ENCODE measurements around the gene UBALD2. TPM values are rescaled to one million over a fixed set of nuclear protein-coding genes. Genes with fewer than 3 reads are reported as not detected.

The UBALD2 gene
- total and polyA plus RNA-seq, 4 donors, result 4.1 to 46.9 (median 32.8) TPM

- Histone ChIP-seq H3K4me1 (ENCODE audit: control insufficient read depth, insufficient read depth, low read length) (no peaks in the 10 kb centered on the region), H3K36me3 (ENCODE audit: control insufficient read depth, insufficient read depth, low read length) (no peaks in the 10 kb centered on the region), H3K9me3 (ENCODE audit: control insufficient read depth, insufficient read depth, low read length) (no peaks in the 10 kb centered on the region), H3K27ac (ENCODE audit: low read depth, low read length) (no peak overlapping the region), H3K27me3 (ENCODE audit: control insufficient read depth, insufficient read depth, low read length) (no peaks in the 10 kb centered on the region), H3K4me3 (ENCODE audit: low read depth, low read length) (no peak overlapping the region)
- DNase-seq (ENCODE audit: low read depth in 4 of 6, low spot score in 6 of 6), result no peak
- no CpG with 5 or more reads among the region's 5 CpGs for WGBS (ENCODE audit: insufficient coverage)
Observed at GRCh38 chr17:76234354-76234679, 30.8 kb upstream of the UBALD2 start.

GRCh38 chr17:76235883-76236282 lies 29.3 kb upstream of the UBALD2 start:
- no peak overlapping the region for H3K4me3 ChIP-seq (ENCODE audit: low read depth, low read length)
- no CpG with 5 or more reads among the region's 2 CpGs for WGBS (ENCODE audit: insufficient coverage)

GRCh38 chr17:76236603-76237002 lies 28.5 kb upstream of the UBALD2 start:
- Histone ChIP-seq H3K27me3 (ENCODE audit: control insufficient read depth, insufficient read depth, low read length) (peaks cover 2% of the 10 kb centered on the region), H3K4me1 (ENCODE audit: control insufficient read depth, insufficient read depth, low read length) (peaks cover 13% of the 10 kb centered on the region), H3K36me3 (ENCODE audit: control insufficient read depth, insufficient read depth, low read length) (no peaks in the 10 kb centered on the region), H3K9me3 (ENCODE audit: control insufficient read depth, insufficient read depth, low read length) (no peaks in the 10 kb centered on the region), H3K27ac (ENCODE audit: low read depth, low read length) (no peak overlapping the region), H3K4me3 (ENCODE audit: low read depth, low read length) (no peak overlapping the region)
- DNase-seq (ENCODE audit: low read depth in 4 of 6, low spot score in 6 of 6), result no peak

More at GRCh38 chr17:76235883-76236282, 29.3 kb upstream of the UBALD2 start:
- Histone ChIP-seq H3K27ac (ENCODE audit: low read depth, low read length) (no peak overlapping the region), H3K9me3 (ENCODE audit: control insufficient read depth, insufficient read depth, low read length) (no peaks in the 10 kb centered on the region), H3K36me3 (ENCODE audit: control insufficient read depth, insufficient read depth, low read length) (no peaks in the 10 kb centered on the region), H3K4me1 (ENCODE audit: control insufficient read depth, insufficient read depth, low read length) (peaks cover 6% of the 10 kb centered on the region), H3K27me3 (ENCODE audit: control insufficient read depth, insufficient read depth, low read length) (peaks cover 2% of the 10 kb centered on the region)
- no peak for DNase-seq (ENCODE audit: low read depth in 4 of 6, low spot score in 6 of 6)

- Histone ChIP-seq H3K4me3 (ENCODE audit: low read depth, low read length) (no peak overlapping the region), H3K9me3 (ENCODE audit: control insufficient read depth, insufficient read depth, low read length) (no peaks in the 10 kb centered on the region), H3K27me3 (ENCODE audit: control insufficient read depth, insufficient read depth, low read length) (peaks cover 2% of the 10 kb centered on the region), H3K4me1 (ENCODE audit: control insufficient read depth, insufficient read depth, low read length) (peaks cover 16% of the 10 kb centered on the region), H3K27ac (ENCODE audit: low read depth, low read length) (no peak overlapping the region), H3K36me3 (ENCODE audit: control insufficient read depth, insufficient read depth, low read length) (no peaks in the 10 kb centered on the region)
- DNase-seq (ENCODE audit: low read depth in 4 of 6, low spot score in 6 of 6), result no peak
- WGBS (ENCODE audit: insufficient coverage), result 90% methylated on average over 2 of the region's 7 CpGs
Observed at GRCh38 chr17:76237859-76238313, 27.3 kb upstream of the UBALD2 start.

GRCh38 chr17:76238847-76239537 lies 26.2 kb upstream of the UBALD2 start:
- H3K4me3 ChIP-seq (ENCODE audit: low read depth, low read length), result peak overlapping the region; percentile 40
- no peak for DNase-seq (ENCODE audit: low read depth in 4 of 6, low spot score in 6 of 6)
- H3K27me3 ChIP-seq (ENCODE audit: control insufficient read depth, insufficient read depth, low read length), result peaks cover 2% of the 10 kb centered on the region
- H3K4me1 ChIP-seq (ENCODE audit: control insufficient read depth, insufficient read depth, low read length), result peaks cover 16% of the 10 kb centered on the region
- H3K36me3 ChIP-seq (ENCODE audit: control insufficient read depth, insufficient read depth, low read length), result no peaks in the 10 kb centered on the region
- WGBS (ENCODE audit: insufficient coverage), result 36% methylated on average over 6 of the region's 11 CpGs
- H3K27ac ChIP-seq (ENCODE audit: low read depth, low read length), result no peak overlapping the region
- H3K9me3 ChIP-seq (ENCODE audit: control insufficient read depth, insufficient read depth, low read length), result no peaks in the 10 kb centered on the region

- H3K9me3 ChIP-seq (ENCODE audit: control insufficient read depth, insufficient read depth, low read length), result no peaks in the 10 kb centered on the region
- peak overlapping the region; percentile 40 for H3K4me3 ChIP-seq (ENCODE audit: low read depth, low read length)
- no peak overlapping the region for H3K27ac ChIP-seq (ENCODE audit: low read depth, low read length)
- H3K27me3 ChIP-seq (ENCODE audit: control insufficient read depth, insufficient read depth, low read length), result peaks cover 2% of the 10 kb centered on the region
- no peaks in the 10 kb centered on the region for H3K36me3 ChIP-seq (ENCODE audit: control insufficient read depth, insufficient read depth, low read length)
- H3K4me1 ChIP-seq (ENCODE audit: control insufficient read depth, insufficient read depth, low read length), result peaks cover 16% of the 10 kb centered on the region
- under 1% methylated on average over 74 of the region's 75 CpGs for WGBS (ENCODE audit: insufficient coverage)
- DNase-seq (ENCODE audit: low read depth in 4 of 6, low spot score in 6 of 6), result peak in 2 of 6 donors; percentile 23 to 25
Observed at GRCh38 chr17:76239538-76240274, 25.4 kb upstream of the UBALD2 start.

GRCh38 chr17:76240461-76241203 lies 24.5 kb upstream of the UBALD2 start, which contains the start of gene RNF157:
RNF157 (minus strand) TSS chr17:76240493; CDS start chr17:76240240, 253 bp downstream.
- H3K4me3 ChIP-seq (ENCODE audit: low read depth, low read length), result peak within 1 kb of the TSS; percentile 68
- H3K9me3 ChIP-seq (ENCODE audit: control insufficient read depth, insufficient read depth, low read length), result no peaks in the 10 kb centered on the region
- H3K36me3 ChIP-seq (ENCODE audit: control insufficient read depth, insufficient read depth, low read length), result no peaks in the 10 kb centered on the region
- DNase-seq (ENCODE audit: low read depth in 4 of 6, low spot score in 6 of 6), result peak in 4 of 6 donors; percentile 64 to 91 (median 78)
- H3K27ac ChIP-seq (ENCODE audit: low read depth, low read length), result peak within 1 kb of the TSS; percentile 33
- peaks cover 16% of the 10 kb centered on the region for H3K4me1 ChIP-seq (ENCODE audit: control insufficient read depth, insufficient read depth, low read length)
- H3K27me3 ChIP-seq (ENCODE audit: control insufficient read depth, insufficient read depth, low read length), result peaks cover 2% of the 10 kb centered on the region
- under 1% methylated on average over 95 of the region's 102 CpGs for WGBS (ENCODE audit: insufficient coverage)

- peak overlapping the region; percentile 33 for H3K27ac ChIP-seq (ENCODE audit: low read depth, low read length)
- WGBS (ENCODE audit: insufficient coverage), result under 1% methylated on average over 8 of the region's 12 CpGs
- H3K36me3 ChIP-seq (ENCODE audit: control insufficient read depth, insufficient read depth, low read length), result no peaks in the 10 kb centered on the region
- no peak for DNase-seq (ENCODE audit: low read depth in 4 of 6, low spot score in 6 of 6)
- H3K9me3 ChIP-seq (ENCODE audit: control insufficient read depth, insufficient read depth, low read length), result no peaks in the 10 kb centered on the region
- peak overlapping the region; percentile 68 for H3K4me3 ChIP-seq (ENCODE audit: low read depth, low read length)
- H3K4me1 ChIP-seq (ENCODE audit: control insufficient read depth, insufficient read depth, low read length), result peaks cover 16% of the 10 kb centered on the region
- peaks cover 2% of the 10 kb centered on the region for H3K27me3 ChIP-seq (ENCODE audit: control insufficient read depth, insufficient read depth, low read length)
Observed at GRCh38 chr17:76241204-76241538, 24.0 kb upstream of the UBALD2 start.

- WGBS (ENCODE audit: insufficient coverage), result 95% methylated on average over 13 of the region's 15 CpGs
- Histone ChIP-seq H3K27me3 (ENCODE audit: control insufficient read depth, insufficient read depth, low read length) (peaks cover 2% of the 10 kb centered on the region), H3K27ac (ENCODE audit: low read depth, low read length) (no peak overlapping the region), H3K4me1 (ENCODE audit: control insufficient read depth, insufficient read depth, low read length) (peaks cover 16% of the 10 kb centered on the region), H3K36me3 (ENCODE audit: control insufficient read depth, insufficient read depth, low read length) (no peaks in the 10 kb centered on the region), H3K9me3 (ENCODE audit: control insufficient read depth, insufficient read depth, low read length) (no peaks in the 10 kb centered on the region), H3K4me3 (ENCODE audit: low read depth, low read length) (no peak overlapping the region)
- no peak for DNase-seq (ENCODE audit: low read depth in 4 of 6, low spot score in 6 of 6)
Observed at GRCh38 chr17:76241691-76242255, 23.4 kb upstream of the UBALD2 start.
